HG03108 (cell line): Measurements from ENCODE around the gene AMN1.
"Not testable (repeated sequence)": the region's sequence is repeated elsewhere in the genome, so short reads cannot be mapped to it uniquely, and the experiment has no call there.

ENCODE experiments used
- ATAC-seq: cut with Tn5 transposase; IDR thresholded peaks from one replicate; pipeline ENCODE4 v1.9.1; 2021; ENCODE audit warnings: moderate library complexity; ENCODE audit not compliant: unreplicated experiment

Gene AMN1

GRCh38 chr12:31728917-31729640 lies at the start of gene AMN1:
Gene AMN1 (minus strand): TSS chr12:31729021. CDS start chr12:31729008, 13 bp downstream.
- peak; percentile 95 for ATAC-seq

GRCh38 chr12:31773867-31774266 lies 45.0 kb upstream of the AMN1 start:
- peak; percentile 77 for ATAC-seq

- ATAC-seq: peak; percentile 44
Observed at GRCh38 chr12:31773223-31773750, 44.5 kb upstream of the AMN1 start.

- no peak for ATAC-seq
Observed at GRCh38 chr12:31772685-31773222, 43.9 kb upstream of the AMN1 start.

GRCh38 chr12:31772186-31772585 lies 43.4 kb upstream of the AMN1 start:
- ATAC-seq: no peak

GRCh38 chr12:31768046-31768445 lies 39.2 kb upstream of the AMN1 start:
- ATAC-seq: no peak

- ATAC-seq: no peak
Observed at GRCh38 chr12:31765931-31766330, 37.1 kb upstream of the AMN1 start.

GRCh38 chr12:31759632-31760459 lies 31.0 kb upstream of the AMN1 start:
- ATAC-seq: no peak

- not testable (repeated sequence) for ATAC-seq
Observed at GRCh38 chr12:31758297-31758696, 29.5 kb upstream of the AMN1 start.

GRCh38 chr12:31756977-31757420 lies 28.2 kb upstream of the AMN1 start:
- ATAC-seq: no peak

GRCh38 chr12:31752450-31752849 lies 23.6 kb upstream of the AMN1 start:
- ATAC-seq: no peak

- ATAC-seq: no peak
Observed at GRCh38 chr12:31751085-31751484, 22.3 kb upstream of the AMN1 start.

GRCh38 chr12:31750747-31751039 lies 21.9 kb upstream of the AMN1 start:
- no peak for ATAC-seq

GRCh38 chr12:31749024-31749704 lies 20.3 kb upstream of the AMN1 start:
- ATAC-seq: peak; percentile 78

GRCh38 chr12:31745242-31745641 lies 16.4 kb upstream of the AMN1 start:
- no peak for ATAC-seq

GRCh38 chr12:31744363-31744762 lies 15.5 kb upstream of the AMN1 start:
- ATAC-seq: not testable (repeated sequence)

GRCh38 chr12:31742891-31743290 lies 14.1 kb upstream of the AMN1 start:
- no peak for ATAC-seq

- ATAC-seq: no peak
Observed at GRCh38 chr12:31740628-31741027, 11.8 kb upstream of the AMN1 start.

- ATAC-seq: no peak
Observed at GRCh38 chr12:31737763-31738162, 8.9 kb upstream of the AMN1 start.

- no peak for ATAC-seq
Observed at GRCh38 chr12:31737345-31737744, 8.5 kb upstream of the AMN1 start.

GRCh38 chr12:31736472-31736871 lies 7.7 kb upstream of the AMN1 start:
- no peak for ATAC-seq
